Loucy (cell line): ENCODE results near the gene FHIT.

Experiments
- H2AFZ ChIP-seq: fragments of 200-600 bp; sonication (generic); 2 replicates; pipeline ENCODE4 v1.6.0; 2016; ENCODE audit warnings: antibody characterized with exemption, mild to moderate bottlenecking, low read length, moderate library complexity
- H3F3A ChIP-seq: fragments of 200-600 bp; 2 replicates; pipeline ENCODE4 v1.6.0; 2016; ENCODE audit warnings: antibody characterized with exemption, low read depth, mild to moderate bottlenecking
- H3K27me3 ChIP-seq: fragments of 200-600 bp; sonication (generic); 2 replicates; pipeline ENCODE4 v1.6.1; 2014; ENCODE audit warnings: low read length, mild to moderate bottlenecking; ENCODE audit not compliant: insufficient read depth, poor library complexity, severe bottlenecking
- H3K36me3 ChIP-seq: fragments of 200-600 bp; sonication (generic); 2 replicates; pipeline ENCODE4 v1.6.1; 2016; ENCODE audit warnings: low read length; ENCODE audit not compliant: insufficient read depth
- H3K4me1 ChIP-seq: fragments of 200-600 bp; sonication (generic); 2 replicates; pipeline ENCODE4 v1.5.1; 2014; ENCODE audit warnings: low read length, mild to moderate bottlenecking; ENCODE audit not compliant: insufficient read depth, poor library complexity, severe bottlenecking
- H3K4me2 ChIP-seq: fragments of 200-600 bp; sonication (generic); 2 replicates; pipeline ENCODE4 v1.6.0; 2014; ENCODE audit warnings: antibody characterized with exemption, low read length, low read depth, mild to moderate bottlenecking; ENCODE audit not compliant: poor library complexity, severe bottlenecking
- H3K4me3 ChIP-seq: fragments of 200-600 bp; sonication (generic); 2 replicates; pipeline ENCODE4 v1.5.1; 2014; ENCODE audit warnings: low read length, mild to moderate bottlenecking, mixed read lengths; ENCODE audit not compliant: poor library complexity, severe bottlenecking
- H3K79me2 ChIP-seq: fragments of 200-600 bp; sonication (generic); 2 replicates; pipeline ENCODE4 v1.6.1; 2014; ENCODE audit warnings: low read length; ENCODE audit not compliant: insufficient read depth
- H3K9ac ChIP-seq: fragments of 200-600 bp; sonication (generic); 2 replicates; pipeline ENCODE4 v1.6.0; 2014; ENCODE audit warnings: mild to moderate bottlenecking, low read depth, low read length, moderate library complexity; ENCODE audit not compliant: poor library complexity, severe bottlenecking
- H3K9me2 ChIP-seq: fragments of 200-600 bp; sonication (generic); replicated peaks from 2 replicates; pipeline ENCODE4 v1.6.1; 2016; ENCODE audit warnings: low read depth, low read length, mixed read lengths
- H3K9me3 ChIP-seq: fragments of 200-600 bp; sonication (generic); 2 replicates; pipeline ENCODE4 v1.6.1; 2014; ENCODE audit warnings: mild to moderate bottlenecking, antibody characterized with exemption, low read length, low read depth; ENCODE audit not compliant: insufficient read depth
- H4K20me1 ChIP-seq: fragments of 200-600 bp; sonication (generic); 2 replicates; pipeline ENCODE4 v1.6.0; 2014; ENCODE audit warnings: antibody characterized with exemption, low read length, mild to moderate bottlenecking; ENCODE audit not compliant: insufficient read depth, poor library complexity, severe bottlenecking
- EZH2phosphoT487 ChIP-seq: fragments of 200-600 bp; IDR thresholded peaks from 2 replicates; pipeline ENCODE4 v1.6.1; 2018; ENCODE audit warnings: antibody characterized with exemption, mild to moderate bottlenecking, moderate library complexity, borderline replicate concordance
- TF ChIP-seq, protein P1 (sequence below): fragments of 200-600 bp; sonication (generic); conservative IDR thresholded peaks from 2 replicates; pipeline ENCODE4 v1.5.1; 2014; ENCODE audit warnings: mild to moderate bottlenecking, antibody characterized with exemption, low read length

FHIT gene

DNA sequence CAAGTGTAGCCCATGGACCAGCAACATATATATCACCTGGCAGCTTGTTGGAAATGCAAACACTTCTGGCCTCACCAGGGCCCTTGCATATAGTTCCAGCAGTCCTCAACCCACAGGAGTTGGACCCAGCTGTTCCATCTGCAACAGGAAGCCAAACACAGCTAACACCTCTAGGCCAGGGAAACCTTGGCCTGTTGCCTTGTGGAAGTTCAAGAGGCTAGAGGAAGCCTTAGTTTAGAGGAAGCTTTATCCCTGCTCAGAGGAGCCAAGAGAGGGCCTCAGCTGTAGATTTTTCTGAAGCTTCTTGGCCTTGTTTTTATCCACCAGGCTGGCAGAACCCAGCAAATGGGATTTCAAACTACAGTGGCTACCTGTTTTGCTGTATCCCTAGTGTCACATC is 11.4 kb downstream of the FHIT start:
- H3K36me3 ChIP-seq = no peaks in the 10 kb centered on the region
- H2AFZ ChIP-seq = no peak overlapping the region; the same call in 1 of the 2 replicates
- no peaks in the 10 kb centered on the region for H3F3A ChIP-seq
- H3K9me2 ChIP-seq = no peaks in the 10 kb centered on the region
- no peak for TF ChIP-seq EZH2phosphoT487
- TF ChIP-seq, protein P1, sequence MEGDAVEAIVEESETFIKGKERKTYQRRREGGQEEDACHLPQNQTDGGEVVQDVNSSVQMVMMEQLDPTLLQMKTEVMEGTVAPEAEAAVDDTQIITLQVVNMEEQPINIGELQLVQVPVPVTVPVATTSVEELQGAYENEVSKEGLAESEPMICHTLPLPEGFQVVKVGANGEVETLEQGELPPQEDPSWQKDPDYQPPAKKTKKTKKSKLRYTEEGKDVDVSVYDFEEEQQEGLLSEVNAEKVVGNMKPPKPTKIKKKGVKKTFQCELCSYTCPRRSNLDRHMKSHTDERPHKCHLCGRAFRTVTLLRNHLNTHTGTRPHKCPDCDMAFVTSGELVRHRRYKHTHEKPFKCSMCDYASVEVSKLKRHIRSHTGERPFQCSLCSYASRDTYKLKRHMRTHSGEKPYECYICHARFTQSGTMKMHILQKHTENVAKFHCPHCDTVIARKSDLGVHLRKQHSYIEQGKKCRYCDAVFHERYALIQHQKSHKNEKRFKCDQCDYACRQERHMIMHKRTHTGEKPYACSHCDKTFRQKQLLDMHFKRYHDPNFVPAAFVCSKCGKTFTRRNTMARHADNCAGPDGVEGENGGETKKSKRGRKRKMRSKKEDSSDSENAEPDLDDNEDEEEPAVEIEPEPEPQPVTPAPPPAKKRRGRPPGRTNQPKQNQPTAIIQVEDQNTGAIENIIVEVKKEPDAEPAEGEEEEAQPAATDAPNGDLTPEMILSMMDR = no peak
- no peaks in the 10 kb centered on the region for H3K27me3 ChIP-seq
- no peaks in the 10 kb centered on the region for H4K20me1 ChIP-seq
- H3K79me2 ChIP-seq = no peaks in the 10 kb centered on the region
- no peak overlapping the region for H3K4me3 ChIP-seq
- H3K9ac ChIP-seq = no peak overlapping the region
- H3K4me2 ChIP-seq = no peak overlapping the region
- H3K9me3 ChIP-seq = no peaks in the 10 kb centered on the region
- H3K4me1 ChIP-seq = no peaks in the 10 kb centered on the region

DNA sequence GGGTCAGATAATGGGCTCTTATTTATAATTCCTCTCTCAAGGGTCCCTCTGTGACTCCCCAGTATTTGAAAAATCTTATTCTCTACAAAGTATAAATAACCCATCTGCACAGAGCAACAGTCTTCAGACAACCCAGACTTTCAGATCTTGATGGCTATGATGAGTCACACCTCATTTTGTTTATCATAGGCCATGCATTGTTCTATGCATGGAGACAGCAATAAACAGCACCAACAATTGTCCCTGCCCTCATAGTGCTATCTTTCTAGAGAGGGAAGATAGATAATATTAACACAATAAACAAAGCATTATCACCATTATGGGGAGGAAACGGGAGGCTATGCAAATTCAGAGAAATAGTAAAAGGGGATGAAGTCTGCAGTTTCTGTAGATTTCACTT is 13.4 kb downstream of the FHIT start:
- Histone ChIP-seq H3K9me2 (no peaks in the 10 kb centered on the region), H3F3A (no peaks in the 10 kb centered on the region), H3K27me3 (no peaks in the 10 kb centered on the region), H3K4me3 (no peak overlapping the region), H4K20me1 (no peaks in the 10 kb centered on the region), H3K4me2 (no peak overlapping the region), H3K9me3 (no peaks in the 10 kb centered on the region), H3K79me2 (no peaks in the 10 kb centered on the region), H3K9ac (no peak overlapping the region), H3K36me3 (no peaks in the 10 kb centered on the region), H2AFZ (no peak overlapping the region), H3K4me1 (no peaks in the 10 kb centered on the region)
- TF ChIP-seq EZH2phosphoT487 = no peak
- TF ChIP-seq, protein P1 = no peak

DNA sequence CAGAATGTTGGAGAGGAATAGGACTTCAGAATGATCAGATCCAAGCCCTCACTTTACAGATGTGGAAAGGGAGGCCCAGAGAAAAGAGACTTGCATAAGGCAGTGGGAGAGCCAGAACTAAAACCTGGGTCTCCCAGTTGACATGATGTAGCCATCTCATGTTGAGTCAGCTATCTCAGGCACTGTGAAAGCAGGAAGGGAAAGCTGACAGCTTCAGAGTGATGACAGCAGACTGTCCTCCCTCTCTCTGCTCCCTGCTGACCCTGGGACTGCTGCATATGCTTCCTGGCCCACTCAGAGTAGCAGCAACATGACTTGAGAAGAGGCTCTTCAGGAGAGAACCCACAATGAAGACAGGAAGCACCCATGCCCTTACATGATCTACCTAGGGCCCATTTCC is 14.7 kb downstream of the FHIT start:
- H3K9me2 ChIP-seq = no peaks in the 10 kb centered on the region
- no peak overlapping the region for H3K9ac ChIP-seq
- no peaks in the 10 kb centered on the region for H4K20me1 ChIP-seq
- no peaks in the 10 kb centered on the region for H3F3A ChIP-seq
- no peaks in the 10 kb centered on the region for H3K79me2 ChIP-seq
- TF ChIP-seq, protein P1 = no peak
- TF ChIP-seq EZH2phosphoT487 = no peak
- H3K27me3 ChIP-seq = no peaks in the 10 kb centered on the region
- no peaks in the 10 kb centered on the region for H3K4me1 ChIP-seq
- H2AFZ ChIP-seq = no peak overlapping the region
- H3K4me2 ChIP-seq = no peak overlapping the region
- H3K4me3 ChIP-seq = no peak overlapping the region
- H3K36me3 ChIP-seq = no peaks in the 10 kb centered on the region
- H3K9me3 ChIP-seq = no peaks in the 10 kb centered on the region
